DND-41 (cell line): ENCODE measurements around the gene PLK1.

Experiments
- ATAC-seq: fragments of 200-7000 bp; cut with Tn5 transposase; 3 replicates; pipeline ENCODE4 v1.9.1; 2021; ENCODE audit warnings: low read depth; ENCODE audit not compliant: insufficient read depth
- DNase-seq: peaks from one replicate; pipeline ENCODE4 v3.0.0-alpha.2; 2020
- H2AFZ ChIP-seq: 2 replicates; pipeline ENCODE4 v1.6.0; 2012; ENCODE audit warnings: low read depth, low read length
- H3K27ac ChIP-seq: 2 replicates; pipeline ENCODE4 v1.5.1; 2012; ENCODE audit warnings: low read length, inconsistent platforms
- H3K27me3 ChIP-seq: fragments of 200-600 bp; sonication (generic); 2 replicates; pipeline ENCODE4 v1.6.0; 2012; ENCODE audit warnings: low read length, mild to moderate bottlenecking, inconsistent platforms; ENCODE audit not compliant: insufficient read depth, poor library complexity
- H3K36me3 ChIP-seq: 2 replicates; pipeline ENCODE4 v1.5.1; 2012; ENCODE audit warnings: low read length, inconsistent platforms; ENCODE audit not compliant: insufficient read depth
- H3K4me1 ChIP-seq: 2 replicates; pipeline ENCODE4 v1.5.1; 2012; ENCODE audit warnings: mild to moderate bottlenecking, low read length; ENCODE audit not compliant: insufficient read depth
- H3K4me2 ChIP-seq: 2 replicates; pipeline ENCODE4 v1.6.0; 2012; ENCODE audit warnings: mild to moderate bottlenecking, moderate library complexity, low read length, inconsistent platforms; ENCODE audit not compliant: insufficient read depth
- H3K4me3 ChIP-seq, 2 experiments: fragments of 200-600 bp in 1 of 2; shearing (Covaris generic) in 1 of 2; 2 replicates each; pipeline ENCODE4 v1.5.1; 2012 to 2016; ENCODE audit warnings: inconsistent platforms in 2 of 2, low read length in 2 of 2, mild to moderate bottlenecking in 2 of 2, low read depth in 1 of 2, moderate library complexity in 1 of 2
- H3K79me2 ChIP-seq: 2 replicates; pipeline ENCODE4 v1.6.0; 2012; ENCODE audit warnings: low read length, inconsistent platforms; ENCODE audit not compliant: insufficient read depth
- H3K9ac ChIP-seq: 2 replicates; pipeline ENCODE4 v1.6.0; 2012; ENCODE audit warnings: low read depth, mild to moderate bottlenecking, inconsistent platforms, low read length, moderate library complexity
- H3K9me3 ChIP-seq: 2 replicates; pipeline ENCODE4 v1.5.1; 2012; ENCODE audit warnings: low read length, moderate library complexity, mild to moderate bottlenecking, inconsistent platforms; ENCODE audit not compliant: insufficient read depth, severe bottlenecking
- H4K20me1 ChIP-seq: 2 replicates; pipeline ENCODE4 v1.6.0; 2012; ENCODE audit warnings: low read length; ENCODE audit not compliant: insufficient read depth
- EZH2 ChIP-seq: IDR thresholded peaks from 3 replicates; pipeline ENCODE4 v1.6.1; 2012; ENCODE audit warnings: borderline replicate concordance, low read depth, mild to moderate bottlenecking, moderate library complexity, low read length, inconsistent platforms; ENCODE audit not compliant: severe bottlenecking
- TF ChIP-seq, protein P1 (sequence below): IDR thresholded peaks from 2 replicates; pipeline ENCODE4 v1.5.1; 2012; ENCODE audit warnings: borderline replicate concordance, low read length, moderate library complexity, mild to moderate bottlenecking; ENCODE audit not compliant: poor library complexity, severe bottlenecking; ENCODE audit errors: extremely low read depth

PLK1 gene

GRCh38 chr16:23701045-23701444 is 22.4 kb downstream of the PLK1 start:
- H4K20me1 ChIP-seq = no peaks in the 10 kb centered on the region; the same call in 1 of the 2 replicates
- no peak overlapping the region for H3K4me3 ChIP-seq
- ATAC-seq (no peak), DNase-seq (no peak)
- no peak overlapping the region for H3K9ac ChIP-seq
- no peaks in the 10 kb centered on the region for H3K79me2 ChIP-seq
- no peak overlapping the region for H2AFZ ChIP-seq
- H3K4me1 ChIP-seq = no peaks in the 10 kb centered on the region
- no peak overlapping the region for H3K27ac ChIP-seq
- TF ChIP-seq, protein P1, sequence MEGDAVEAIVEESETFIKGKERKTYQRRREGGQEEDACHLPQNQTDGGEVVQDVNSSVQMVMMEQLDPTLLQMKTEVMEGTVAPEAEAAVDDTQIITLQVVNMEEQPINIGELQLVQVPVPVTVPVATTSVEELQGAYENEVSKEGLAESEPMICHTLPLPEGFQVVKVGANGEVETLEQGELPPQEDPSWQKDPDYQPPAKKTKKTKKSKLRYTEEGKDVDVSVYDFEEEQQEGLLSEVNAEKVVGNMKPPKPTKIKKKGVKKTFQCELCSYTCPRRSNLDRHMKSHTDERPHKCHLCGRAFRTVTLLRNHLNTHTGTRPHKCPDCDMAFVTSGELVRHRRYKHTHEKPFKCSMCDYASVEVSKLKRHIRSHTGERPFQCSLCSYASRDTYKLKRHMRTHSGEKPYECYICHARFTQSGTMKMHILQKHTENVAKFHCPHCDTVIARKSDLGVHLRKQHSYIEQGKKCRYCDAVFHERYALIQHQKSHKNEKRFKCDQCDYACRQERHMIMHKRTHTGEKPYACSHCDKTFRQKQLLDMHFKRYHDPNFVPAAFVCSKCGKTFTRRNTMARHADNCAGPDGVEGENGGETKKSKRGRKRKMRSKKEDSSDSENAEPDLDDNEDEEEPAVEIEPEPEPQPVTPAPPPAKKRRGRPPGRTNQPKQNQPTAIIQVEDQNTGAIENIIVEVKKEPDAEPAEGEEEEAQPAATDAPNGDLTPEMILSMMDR = no peak
- TF ChIP-seq EZH2 = no peak
- no peaks in the 10 kb centered on the region for H3K9me3 ChIP-seq
- no peaks in the 10 kb centered on the region for H3K36me3 ChIP-seq
- H3K4me2 ChIP-seq = no peak overlapping the region
- no peaks in the 10 kb centered on the region for H3K27me3 ChIP-seq

GRCh38 chr16:23702951-23703350 is 24.3 kb downstream of the PLK1 start:
- DNase-seq (no peak), ATAC-seq (no peak)
- Histone ChIP-seq H3K79me2 (no peaks in the 10 kb centered on the region), H3K27me3 (no peaks in the 10 kb centered on the region), H3K9me3 (no peaks in the 10 kb centered on the region), H3K4me3 (no peak overlapping the region), H4K20me1 (no peaks in the 10 kb centered on the region; the same call in 1 of the 2 replicates), H3K36me3 (no peaks in the 10 kb centered on the region), H2AFZ (no peak overlapping the region), H3K4me2 (no peak overlapping the region), H3K27ac (no peak overlapping the region), H3K4me1 (no peaks in the 10 kb centered on the region), H3K9ac (no peak overlapping the region)
- TF ChIP-seq EZH2 = no peak
- TF ChIP-seq, protein P1 = no peak

DNA sequence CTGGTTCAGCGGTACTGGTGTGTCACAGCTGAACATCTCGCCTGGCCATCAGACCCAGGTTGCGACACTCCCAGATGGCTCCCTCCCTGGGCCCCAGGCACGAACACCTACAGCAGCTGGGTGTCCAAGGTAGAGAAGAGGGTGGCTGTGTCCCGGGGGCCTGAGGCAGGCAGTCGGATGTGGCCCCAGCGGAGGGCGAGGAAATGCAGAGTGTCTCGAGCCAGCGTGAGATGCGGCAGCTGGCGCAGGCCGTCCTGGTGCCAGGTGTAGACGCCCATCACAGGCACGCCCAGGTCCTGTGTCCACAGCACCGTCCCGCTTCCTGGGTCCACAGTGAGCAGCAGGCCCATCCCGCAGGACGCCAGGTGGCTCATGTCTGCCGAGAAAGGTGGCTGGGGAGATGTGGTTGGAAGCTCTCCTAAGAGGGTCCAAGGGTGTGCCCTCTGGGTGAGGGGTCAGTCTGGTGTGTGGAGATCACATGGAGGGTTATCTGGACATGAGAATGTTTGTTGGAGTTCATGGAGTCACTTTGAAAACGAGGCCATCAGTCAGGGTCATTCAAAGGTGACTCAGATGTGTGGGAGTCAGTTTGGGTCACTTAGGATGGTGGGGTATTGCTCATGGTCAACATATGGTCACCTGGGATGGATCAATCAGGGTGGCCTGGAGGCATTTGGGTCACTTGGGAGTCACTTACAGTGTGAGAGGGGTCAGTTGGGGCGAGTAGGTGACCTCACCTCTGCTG is 26.3 kb downstream of the PLK1 start:
- H3K9ac ChIP-seq = no peak overlapping the region
- ATAC-seq = no peak

More for the DNA sequence above, 26.3 kb downstream of the PLK1 start:
- Histone ChIP-seq H3K4me1 (no peaks in the 10 kb centered on the region), H3K4me2 (no peak overlapping the region), H3K36me3 (no peaks in the 10 kb centered on the region), H3K27ac (no peak overlapping the region), H3K9me3 (no peaks in the 10 kb centered on the region), H3K27me3 (no peaks in the 10 kb centered on the region), H3K4me3 (no peak overlapping the region), H2AFZ (no peak overlapping the region), H4K20me1 (no peaks in the 10 kb centered on the region; the same call in 1 of the 2 replicates), H3K79me2 (no peaks in the 10 kb centered on the region)
- TF ChIP-seq EZH2 = no peak
- TF ChIP-seq, protein P1 = no peak
- no peak for DNase-seq
